Epidermal melanocyte (primary cell): ENCODE results near the gene DOCK10.

Experiments
- DNase-seq: peaks from one replicate; pipeline ENCODE4 v3.0.0; 2011; ENCODE audit warnings: low spot score; ENCODE audit not compliant: insufficient read length

Gene DOCK10

DNA sequence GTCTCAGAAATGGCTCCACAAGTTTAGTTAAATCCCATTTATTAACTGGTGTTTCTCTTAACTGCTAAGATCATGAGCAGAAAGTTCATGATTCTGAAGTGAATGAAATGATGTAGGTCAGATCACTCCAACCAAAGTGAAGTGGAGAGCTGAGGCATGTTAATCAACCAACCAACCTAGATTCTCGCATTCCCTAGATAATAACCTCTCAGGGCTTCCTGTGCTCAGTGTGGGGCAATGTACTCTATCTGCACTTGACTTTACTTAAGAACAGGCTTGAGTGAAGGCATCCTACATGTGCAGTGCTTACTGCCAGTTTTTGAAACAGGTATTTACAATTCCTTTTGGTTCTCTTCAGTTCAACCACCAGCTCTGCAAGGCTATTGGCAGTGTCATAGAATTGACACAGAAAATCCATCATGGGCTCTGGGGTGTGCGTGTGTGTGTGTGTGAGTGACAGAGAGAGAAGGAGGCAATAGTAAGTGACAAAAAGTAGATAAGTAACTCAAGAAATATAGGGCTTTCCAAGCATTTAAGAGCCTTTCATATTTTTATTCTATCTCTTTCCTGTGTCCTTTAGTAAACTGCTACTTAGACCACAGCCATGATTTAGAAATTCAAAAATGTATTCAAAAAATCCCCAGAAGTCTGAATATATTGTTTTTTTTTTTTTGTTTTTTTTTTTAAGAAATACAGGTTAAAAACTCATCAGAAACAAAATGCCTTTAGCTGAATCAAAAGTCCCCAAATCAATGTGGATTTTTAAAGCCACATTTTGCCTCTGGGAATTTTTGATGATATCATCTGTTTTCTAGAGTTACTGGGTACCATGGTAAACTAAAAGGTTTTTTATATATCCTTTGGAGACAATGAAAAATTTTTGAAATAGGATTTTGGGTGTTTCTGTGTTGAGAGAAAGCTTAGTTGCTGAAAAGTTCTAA lies 28.6 kb downstream of the DOCK10 start:
- no peak for DNase-seq

GRCh38 chr2:225011585-225011984 lies 30.7 kb downstream of the DOCK10 start:
- DNase-seq: no peak

- DNase-seq: no peak
Measured at GRCh38 chr2:225010804-225011203, 31.5 kb downstream of the DOCK10 start.

GRCh38 chr2:225009768-225010167 lies 32.5 kb downstream of the DOCK10 start:
- no peak for DNase-seq

- DNase-seq: no peak
Measured at GRCh38 chr2:225008935-225009334, 33.3 kb downstream of the DOCK10 start.

- no peak for DNase-seq
Measured at GRCh38 chr2:225008179-225008856, 34.0 kb downstream of the DOCK10 start.

- no peak for DNase-seq
Measured at GRCh38 chr2:225006730-225007129, 35.5 kb downstream of the DOCK10 start.

- no peak for DNase-seq
Measured at GRCh38 chr2:225004597-225004996, 37.7 kb downstream of the DOCK10 start.

- no peak for DNase-seq
Measured at GRCh38 chr2:225002656-225003045, 39.6 kb downstream of the DOCK10 start.

- DNase-seq: no peak
Measured at GRCh38 chr2:225002039-225002655, 40.1 kb downstream of the DOCK10 start.

GRCh38 chr2:224999754-225000153 lies 42.5 kb downstream of the DOCK10 start:
- no peak for DNase-seq

- DNase-seq: no peak
Measured at GRCh38 chr2:224999321-224999720, 42.9 kb downstream of the DOCK10 start.

DNA sequence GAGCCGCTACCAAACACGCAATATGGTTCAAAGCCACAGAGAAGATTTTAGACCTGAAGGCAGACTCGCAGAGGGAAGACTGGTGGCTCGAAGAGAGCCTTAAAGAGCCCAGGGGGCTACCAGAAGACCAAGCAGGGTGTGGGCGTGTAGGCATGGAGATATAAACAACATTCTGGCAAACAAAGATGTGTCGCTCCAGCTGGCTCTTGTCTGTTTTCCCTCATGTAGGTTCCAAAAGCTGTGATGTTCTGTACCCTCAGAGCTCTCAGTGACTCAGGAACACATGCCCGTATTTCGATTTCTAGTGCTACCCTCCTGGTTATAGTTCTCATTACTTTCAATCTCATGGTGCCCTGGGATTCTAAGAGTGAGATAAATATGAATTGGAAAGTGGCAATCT lies 44.5 kb downstream of the DOCK10 start:
- no peak for DNase-seq

- DNase-seq: no peak
Measured at GRCh38 chr2:224995419-224995818, 46.8 kb downstream of the DOCK10 start.

- no peak for DNase-seq
Measured at GRCh38 chr2:224994242-224994823, 47.9 kb downstream of the DOCK10 start.

- DNase-seq: no peak
Measured at GRCh38 chr2:224990710-224991109, 51.6 kb downstream of the DOCK10 start.

DNA sequence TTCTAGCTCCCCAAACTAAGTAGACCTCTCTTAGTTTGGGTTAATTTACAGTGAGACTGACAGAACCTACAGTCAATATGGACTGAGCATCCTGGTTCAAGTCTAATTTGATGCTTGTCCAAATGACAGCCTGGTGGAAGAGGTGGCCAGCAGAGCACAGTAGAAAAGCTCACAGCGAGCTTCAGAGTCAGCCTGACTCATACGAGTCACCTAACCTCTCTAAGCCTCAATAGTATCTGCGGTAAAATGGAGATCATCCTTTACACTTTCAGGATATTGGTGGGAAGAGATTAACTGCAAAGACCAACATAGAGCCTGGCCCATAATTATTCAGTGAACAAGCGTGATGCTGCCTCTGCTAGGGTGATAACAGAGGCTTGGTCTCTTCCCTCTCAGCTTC lies 54.5 kb downstream of the DOCK10 start:
- DNase-seq: no peak

GRCh38 chr2:224986477-224986876 lies 55.8 kb downstream of the DOCK10 start:
- DNase-seq: no peak

DNA sequence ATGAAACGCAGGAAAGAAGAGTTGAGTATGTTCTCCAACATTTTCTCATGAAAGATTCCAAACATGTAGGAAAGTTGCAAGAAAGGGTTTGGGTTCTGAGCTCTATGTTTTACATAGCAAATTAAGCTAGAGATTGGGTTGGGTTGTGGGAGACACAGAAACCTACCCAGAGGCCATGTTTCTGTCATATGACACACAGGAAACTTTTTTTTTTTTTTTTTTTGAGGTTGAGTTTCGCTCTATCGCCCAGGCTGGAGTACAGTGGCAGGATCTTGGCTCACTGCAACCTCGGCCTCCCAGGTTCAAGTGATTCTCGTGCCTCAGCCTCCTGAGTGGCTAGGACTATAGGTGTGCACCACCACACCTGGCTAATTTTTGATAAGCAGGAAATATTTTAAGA lies 57.6 kb downstream of the DOCK10 start:
- no peak for DNase-seq

DNA sequence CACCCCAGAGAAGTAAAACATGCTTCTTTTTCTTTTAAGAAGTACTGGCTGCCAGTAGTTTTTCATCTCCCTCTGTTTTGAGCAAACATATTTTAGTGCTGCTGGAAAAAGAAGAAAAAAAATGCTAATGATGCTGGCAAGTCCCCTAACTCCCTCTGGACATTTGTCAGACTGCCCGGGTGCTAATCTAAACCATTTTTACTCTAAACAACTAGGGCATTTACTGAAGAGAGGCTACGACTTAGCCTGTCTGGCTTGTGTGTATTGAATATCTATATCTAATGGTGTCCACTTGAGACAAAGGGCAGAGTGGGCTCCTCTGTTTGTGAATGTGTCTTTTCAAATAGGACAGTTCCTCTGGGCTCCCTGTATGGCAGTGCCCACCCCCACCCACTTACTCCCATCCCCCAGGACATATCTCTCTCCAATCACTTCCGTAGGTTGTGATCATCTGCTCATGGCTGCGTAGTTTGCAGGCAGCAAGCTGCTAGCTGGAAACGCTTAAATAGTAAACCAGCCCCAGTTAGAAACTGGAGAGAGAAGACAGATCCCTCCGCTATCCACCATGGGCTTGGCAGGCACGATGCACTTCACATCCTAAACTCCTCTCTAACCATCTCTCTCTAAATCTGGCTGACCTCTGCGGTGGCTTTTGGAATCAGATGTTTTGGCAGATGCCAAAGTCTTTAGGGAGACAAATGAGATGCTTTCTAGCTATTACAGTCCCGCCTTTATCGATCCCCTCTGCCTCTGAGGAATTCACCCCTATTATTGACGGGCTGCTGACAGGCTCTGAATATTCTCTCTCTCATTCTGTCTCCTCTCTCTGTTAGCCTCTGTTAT lies 58.3 kb downstream of the DOCK10 start:
- DNase-seq: no peak
